NCI-H2196 treated with DMSO at 0.1 percent for 48 hours (cell line): ENCODE data around the gene APOBEC3C.
A peak's percentile ranks its signal among the peaks of the same experiment; 100 is the strongest.
"Not testable (repeated sequence)": the region's sequence is repeated elsewhere in the genome, so short reads cannot be mapped to it uniquely, and the experiment has no call there.

Experiments used
- DNase-seq: peaks from one replicate; lab custom pipeline; 2025; ENCODE audit not compliant: unreplicated experiment; lab: John Stamatoyannopoulos, UW

Gene APOBEC3C

DNA sequence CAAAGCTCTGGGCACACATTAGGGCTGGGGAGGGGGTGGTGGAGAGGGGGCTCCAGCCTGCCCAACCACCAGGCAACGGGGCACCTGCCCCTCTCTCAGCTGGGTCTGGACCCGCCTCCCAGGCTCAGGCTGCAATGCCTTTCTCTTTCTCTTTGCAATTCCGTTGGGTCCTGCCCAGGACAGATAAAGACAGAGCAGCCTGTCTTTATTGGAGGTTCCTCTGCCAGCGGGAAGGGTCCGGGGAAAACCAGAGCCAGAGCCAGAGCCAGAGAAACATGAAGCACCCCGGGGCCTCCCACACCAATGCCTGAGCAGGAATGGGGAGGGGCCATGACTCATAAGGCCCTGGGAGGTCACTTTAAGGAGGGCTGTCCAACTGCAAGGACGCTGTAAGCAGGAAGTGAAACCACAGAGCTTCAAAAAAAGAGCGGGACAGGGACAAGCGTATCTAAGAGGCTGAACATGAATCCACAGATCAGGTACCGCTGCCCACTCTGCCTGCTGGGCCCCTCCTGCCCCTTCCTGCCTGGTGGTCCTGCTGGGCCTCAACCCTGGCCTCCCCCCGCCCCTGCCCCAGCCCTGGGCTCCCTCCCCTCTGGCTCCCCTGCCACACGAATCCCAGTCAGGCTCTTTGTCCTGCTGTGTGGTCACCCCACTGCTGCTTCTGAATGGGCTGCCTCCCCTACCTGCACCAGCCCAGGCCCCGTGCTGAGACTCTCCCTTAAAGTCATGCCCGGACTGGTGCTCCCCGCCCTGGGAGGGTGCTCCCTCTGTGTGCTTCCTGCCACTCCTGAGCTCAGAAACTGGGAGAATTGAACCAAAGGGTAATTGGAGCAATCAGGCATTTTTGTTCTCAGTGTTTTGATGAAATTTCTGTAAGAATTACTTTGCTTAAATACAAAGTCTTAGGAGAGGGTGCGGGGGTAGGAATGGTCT is 31.8 kb upstream of the APOBEC3C start, which contains the start of gene APOBEC3B:
Gene APOBEC3B (plus strand): TSS at position 356 of the 936 bp plus-strand sequence. CDS start 107 bp downstream, at position 463.
- peak; percentile 72 for DNase-seq

DNA sequence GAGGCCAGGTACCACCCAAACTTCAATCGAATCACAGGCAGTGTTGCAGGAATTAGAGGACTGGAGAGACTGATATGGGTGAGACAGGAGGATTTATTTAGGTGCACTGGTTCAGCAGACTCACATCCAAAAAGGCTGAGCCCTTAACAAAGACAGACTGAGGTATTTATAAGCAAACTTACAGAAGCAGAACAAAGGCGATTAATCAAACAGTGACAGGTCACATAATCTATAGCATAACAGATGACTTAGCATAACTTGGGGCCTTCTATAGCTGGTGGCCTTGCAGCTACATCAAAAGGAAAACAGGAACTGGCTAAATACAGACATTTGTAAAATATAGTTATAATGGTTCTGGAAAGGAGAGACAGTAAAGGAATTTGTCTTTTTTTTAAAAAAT is 29.8 kb upstream of the APOBEC3C start:
- no peak for DNase-seq

DNA sequence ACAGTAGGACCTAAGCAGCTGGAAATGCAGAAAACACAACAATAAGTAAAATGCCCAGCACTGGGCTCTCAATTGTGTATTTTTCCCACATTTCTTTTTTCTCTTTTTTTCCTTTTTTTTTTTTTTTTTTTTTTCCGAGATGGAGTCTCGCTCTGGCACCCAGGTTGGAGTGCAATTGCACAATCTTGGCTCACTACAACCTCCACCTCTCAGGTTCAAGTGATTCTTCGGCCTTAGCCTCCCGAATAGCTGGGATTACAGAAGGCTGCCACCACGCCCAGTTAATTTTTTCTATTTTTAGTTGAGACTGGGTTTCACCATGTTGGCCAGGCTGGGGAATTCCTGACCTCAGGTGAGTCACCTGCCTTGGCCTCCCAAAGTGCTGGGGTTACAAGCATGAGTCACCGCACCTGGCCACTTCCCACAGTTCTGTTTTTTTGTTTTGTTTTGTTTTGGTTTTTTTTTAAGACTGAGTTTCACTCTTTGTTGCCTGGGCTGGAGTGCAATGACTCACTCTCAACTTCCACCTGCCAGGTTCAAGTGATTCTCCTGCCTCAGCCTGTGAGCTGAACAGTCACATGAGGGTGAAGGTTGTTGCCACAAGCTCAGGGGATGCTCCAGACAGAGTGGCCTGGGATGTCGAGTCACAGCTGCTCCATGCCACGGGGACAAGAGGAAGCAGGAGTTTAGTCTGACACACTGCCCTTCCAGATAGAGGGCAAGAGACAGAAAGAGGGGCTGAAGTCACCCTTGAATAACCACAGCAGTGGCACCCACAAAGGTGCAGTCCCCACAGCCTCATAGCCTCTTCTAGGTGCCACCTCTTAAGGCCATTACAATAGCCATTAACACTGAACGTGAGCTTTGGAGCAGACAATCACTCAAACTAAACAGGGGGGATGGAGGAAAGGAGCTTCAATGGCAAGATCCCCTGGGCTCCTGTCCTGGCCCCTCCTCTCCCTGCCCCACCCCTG is 29.0 kb upstream of the APOBEC3C start:
- peak; percentile 54 for DNase-seq

DNA sequence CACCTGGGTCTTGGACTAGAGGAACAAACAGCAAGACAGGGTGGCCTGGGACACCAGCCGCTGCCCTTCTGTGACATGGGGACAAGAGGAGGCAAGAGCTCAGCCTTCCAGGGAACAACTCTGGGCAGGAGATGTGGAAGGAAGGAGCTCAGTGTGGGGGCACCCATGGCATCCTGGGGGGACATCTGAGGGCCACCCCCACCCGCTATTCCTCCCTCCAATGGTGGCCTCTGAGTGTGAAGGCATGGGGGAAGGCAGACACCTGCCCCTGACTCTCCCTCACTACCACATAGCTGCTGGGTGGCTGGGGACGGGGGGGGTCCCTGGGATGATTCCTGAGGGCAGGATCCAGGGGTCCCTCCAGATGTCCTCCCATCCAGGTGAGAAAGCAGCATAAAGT is 27.4 kb upstream of the APOBEC3C start:
- DNase-seq, result no peak

DNA sequence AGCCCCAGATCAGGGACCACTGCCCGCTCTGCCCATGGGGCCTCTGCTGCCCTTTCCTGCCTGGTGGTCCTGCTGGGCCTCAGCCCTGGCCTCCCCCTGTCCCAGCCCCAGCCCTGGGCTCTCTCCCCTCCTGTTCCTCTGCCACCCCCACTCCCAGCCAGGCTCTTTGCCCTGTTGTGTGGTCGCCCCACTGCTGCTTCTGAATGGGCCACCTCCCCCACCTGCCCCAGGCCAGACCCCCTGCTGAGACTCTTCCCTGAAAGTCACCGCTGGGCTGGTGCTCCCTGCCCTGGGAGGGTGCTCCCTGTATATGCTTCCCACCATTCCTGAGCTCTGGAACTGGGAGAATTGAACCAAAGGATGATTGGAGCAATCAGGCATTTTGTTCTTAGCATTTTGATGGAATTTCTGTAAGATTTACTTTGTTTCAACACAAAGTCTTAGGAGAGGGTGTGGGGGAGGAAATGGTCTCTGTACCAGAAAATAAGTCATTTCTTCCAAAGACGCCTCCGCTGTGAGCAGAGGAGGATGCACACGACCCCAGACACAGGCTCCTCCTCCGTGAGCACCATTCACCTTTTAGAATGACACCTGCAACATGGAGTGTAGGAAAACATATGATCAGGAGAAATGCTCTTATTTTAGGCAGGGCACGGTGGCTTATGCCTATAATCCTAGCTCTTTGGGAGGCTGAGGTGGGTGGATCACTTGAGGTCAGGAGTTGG is 26.7 kb upstream of the APOBEC3C start:
- DNase-seq, result no peak

DNA sequence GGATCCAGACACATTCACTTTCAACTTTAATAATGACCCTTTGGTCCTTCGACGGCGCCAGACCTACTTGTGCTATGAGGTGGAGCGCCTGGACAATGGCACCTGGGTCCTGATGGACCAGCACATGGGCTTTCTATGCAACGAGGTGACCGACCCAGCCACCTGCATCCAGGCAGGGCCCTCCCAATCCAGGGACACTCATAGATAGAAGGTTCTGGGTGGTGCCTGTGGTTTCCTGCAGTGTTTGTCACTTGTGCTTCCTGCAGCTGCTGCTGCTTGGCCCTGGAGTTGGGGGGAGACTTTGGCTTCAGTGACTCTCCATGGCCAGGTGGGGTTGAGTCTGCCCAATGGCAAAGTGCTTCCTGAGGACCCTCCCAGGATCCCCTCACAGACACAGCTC is 24.6 kb upstream of the APOBEC3C start:
- DNase-seq, result no peak

DNA sequence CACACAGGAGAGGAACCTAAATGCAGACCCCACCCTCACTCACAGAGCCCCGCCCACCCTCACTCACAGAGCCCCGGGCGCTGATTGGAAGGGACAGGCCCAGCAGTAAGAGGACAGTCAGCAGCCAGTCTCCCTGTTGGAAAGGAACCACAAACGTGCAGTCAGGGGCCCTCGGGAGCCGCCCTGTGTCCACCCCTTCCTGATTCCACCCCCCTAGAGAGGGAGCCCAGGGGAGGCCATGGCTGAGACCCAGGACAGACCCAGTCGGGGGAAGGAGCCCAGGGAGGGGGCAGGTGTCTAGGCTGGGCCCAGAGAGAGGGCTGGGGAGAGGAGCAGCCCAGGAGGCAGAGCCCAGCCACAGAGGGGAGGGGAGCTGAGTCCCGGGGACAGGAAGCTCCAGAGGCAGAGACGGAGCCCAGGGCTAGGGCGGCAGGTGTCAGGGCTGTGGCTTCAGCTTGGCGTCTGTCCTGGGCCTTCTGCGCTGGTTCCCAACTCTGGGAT is 21.1 kb upstream of the APOBEC3C start:
- peak; percentile 26 for DNase-seq

DNA sequence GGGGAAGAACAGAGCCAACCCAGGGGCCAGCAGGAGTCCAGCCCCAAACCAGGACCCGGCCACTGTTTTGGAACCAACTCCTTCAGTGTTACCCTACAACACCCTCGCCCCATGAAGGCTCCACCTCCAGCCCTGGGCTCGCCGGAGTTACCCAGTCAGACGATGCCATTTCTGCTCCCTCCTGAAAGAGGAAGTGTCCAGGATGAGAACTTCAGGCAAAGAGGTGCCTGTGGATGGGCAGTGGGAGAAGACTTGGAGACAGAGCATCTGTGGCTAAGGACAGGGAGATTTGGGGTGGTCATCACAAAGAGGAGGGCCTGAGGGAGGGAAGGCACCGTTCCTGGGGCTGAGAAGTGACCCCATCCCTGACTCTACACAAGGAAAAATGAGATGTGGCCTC is 18.0 kb upstream of the APOBEC3C start:
- DNase-seq, result no peak

DNA sequence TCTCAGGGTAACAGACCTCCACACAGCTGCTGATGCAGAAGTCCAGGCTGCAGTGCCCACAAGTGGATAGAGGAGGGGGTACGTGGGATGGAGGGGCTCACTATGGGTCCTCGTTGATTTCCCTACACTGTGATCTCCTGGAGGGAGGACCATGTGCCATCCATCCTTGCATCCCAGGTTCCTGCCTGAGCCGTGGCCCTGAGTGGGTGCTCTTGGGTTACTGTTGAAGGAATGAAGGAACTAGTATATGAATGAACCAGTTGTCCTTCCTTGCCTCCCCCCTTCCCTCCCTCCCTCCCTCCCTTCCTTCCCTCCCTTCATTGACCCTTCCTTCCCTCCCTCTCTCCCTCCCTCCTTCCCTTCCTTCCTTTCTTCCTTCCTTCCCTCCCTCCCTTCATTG is 16.5 kb upstream of the APOBEC3C start:
- no peak for DNase-seq

DNA sequence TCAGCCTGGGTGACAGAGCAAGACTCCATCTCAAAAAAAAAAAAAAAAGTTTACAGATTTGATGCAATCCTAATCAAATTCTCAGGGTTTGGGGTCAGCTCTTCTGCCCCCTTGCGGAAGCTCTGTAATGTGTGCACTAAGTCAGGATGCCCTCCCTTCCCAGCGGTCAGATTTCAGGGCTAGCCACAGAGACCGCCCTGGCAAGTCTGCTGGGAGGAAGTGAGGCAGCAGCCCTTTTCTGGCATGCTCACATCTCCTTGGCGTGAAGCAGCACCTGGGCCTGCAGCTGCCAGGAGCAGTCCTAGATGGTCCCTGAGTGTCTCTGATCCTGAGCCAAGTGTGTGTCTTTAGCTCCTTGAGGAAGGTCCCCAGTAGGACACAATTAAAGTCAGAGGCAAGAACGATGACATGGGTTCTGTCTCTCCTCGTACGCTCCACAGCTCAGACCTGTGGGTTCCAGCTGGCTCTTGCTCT is 10.9 kb upstream of the APOBEC3C start:
- DNase-seq, result peak; percentile 67

DNA sequence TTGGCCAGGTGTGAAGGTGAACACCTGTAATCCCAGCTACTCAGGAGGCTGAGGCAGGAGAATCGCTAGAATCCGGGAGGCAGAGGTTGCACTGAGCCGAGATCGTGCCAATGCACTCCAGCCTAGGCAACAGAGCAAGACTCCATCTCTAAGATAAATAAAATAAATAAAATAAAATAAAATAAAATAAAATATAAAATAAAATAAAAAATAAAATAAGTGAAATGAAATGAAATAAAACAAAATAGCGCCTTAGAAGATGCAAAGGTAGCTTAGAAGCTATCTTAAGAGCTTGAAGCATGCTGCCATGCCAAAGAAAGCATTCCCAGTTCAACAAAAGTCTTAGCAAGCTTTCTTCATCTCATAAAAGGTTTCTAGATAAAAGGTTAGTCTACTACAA is 6.9 kb upstream of the APOBEC3C start:
- no peak for DNase-seq

DNA sequence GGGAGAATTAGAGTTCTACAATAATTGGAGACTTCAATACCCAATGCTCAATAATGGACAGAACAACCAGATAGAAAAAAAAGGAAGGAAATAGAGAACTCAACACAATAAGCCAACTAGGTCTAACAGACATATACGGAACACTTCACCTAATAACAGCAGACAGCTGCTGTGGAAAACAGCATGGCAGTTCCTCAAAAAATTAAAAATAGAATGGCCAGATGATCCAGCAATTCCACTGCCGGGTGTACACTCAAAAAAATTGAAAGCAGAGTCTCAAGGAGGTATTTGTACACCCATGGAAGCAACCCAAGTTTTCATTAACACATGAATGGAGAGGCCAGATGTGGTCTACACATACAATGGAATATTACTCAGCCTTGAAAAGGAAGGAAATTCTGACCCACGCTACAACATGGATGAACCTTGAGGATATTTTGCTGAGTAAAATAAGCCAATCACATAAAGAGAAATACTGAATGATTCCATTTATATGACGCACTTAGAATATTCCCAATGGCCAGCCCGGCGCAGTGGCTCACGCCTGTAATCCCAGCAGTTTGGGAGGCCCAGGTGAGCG is 5.7 kb upstream of the APOBEC3C start:
- DNase-seq, result not testable (repeated sequence)

DNA sequence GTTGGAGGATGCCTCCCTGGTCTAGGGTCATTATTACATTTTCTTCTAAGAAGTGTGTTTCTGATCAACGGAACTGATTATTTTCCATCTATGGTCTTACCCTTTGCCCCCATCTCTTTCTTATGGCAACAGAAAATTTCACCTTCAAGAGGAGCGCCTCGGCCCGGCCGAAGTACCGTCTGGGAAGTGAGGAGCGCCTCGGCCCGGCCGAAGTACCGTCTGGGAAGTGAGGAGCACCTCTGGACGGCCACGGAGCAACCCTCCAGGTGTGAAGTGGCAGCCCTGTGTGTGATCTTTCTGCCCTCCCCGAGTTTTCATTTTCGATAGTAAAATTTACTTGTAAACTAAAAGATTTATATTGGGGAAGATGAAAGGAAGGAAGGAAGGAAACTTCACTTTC is 3.1 kb upstream of the APOBEC3C start:
- DNase-seq, result no peak

DNA sequence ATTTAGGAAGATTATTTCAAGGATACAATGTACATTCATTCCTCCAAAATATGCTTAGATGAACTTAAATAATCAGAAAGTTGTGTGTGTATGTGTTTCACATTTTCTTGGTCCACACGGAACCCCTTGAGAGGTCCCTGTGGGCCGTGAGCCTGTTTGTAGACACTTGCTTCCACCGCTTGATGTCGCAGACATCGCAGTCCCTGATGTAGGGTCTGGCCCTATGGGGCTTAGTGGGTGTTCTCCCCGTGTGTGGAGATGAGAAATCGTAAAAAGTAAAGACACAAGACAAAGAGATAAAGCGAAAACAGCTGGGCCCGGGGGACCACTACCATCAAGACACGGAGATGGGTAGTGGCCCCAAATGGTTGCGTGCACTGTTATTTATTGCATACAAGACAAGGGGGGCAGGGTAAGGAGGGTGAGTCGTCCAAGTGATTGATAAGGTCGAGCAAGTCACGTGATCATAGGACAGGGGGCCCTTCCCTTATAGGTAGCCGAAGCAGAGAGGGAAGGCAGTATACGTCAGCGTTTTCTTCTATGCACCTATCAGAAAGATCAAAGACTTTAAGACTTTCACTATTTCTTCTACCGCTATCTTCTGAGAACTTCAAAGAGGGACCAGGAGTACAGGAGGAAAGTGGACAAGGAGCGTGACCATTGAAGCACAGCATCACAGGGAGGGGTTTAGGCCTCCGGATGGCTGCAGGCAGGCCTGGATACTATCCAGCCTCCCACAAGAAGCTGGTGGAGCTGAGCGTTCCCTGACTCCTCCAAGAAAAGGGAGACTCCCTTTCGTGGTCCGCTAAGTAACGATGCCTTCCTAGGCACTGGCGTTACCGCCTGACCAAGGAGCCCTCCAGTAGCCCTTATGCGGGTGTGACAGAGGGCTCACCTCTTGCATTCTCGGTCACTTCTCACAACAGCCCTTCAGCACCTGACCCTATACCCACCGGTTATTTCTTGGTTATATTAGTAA is 1.2 kb upstream of the APOBEC3C start:
- no peak for DNase-seq

DNA sequence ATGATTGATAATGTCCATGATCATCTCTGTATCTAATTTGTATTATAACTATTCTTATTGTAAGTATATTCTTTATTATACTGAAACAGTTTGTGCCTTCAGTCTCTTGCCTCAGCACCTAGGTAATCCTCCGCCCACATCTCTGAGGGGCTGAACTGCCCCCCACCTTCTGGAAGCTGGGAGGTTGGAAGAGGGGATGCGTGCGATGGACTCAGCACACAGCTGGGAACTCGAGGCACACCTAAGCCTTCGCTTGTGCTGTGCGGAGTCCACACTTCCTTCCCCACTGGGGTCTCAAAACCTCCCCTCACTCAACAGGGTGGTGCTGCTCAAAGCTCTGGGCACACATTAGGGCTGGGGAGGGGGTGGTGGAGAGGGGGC is 506 bp upstream of the APOBEC3C start:
- not testable (repeated sequence) for DNase-seq

DNA sequence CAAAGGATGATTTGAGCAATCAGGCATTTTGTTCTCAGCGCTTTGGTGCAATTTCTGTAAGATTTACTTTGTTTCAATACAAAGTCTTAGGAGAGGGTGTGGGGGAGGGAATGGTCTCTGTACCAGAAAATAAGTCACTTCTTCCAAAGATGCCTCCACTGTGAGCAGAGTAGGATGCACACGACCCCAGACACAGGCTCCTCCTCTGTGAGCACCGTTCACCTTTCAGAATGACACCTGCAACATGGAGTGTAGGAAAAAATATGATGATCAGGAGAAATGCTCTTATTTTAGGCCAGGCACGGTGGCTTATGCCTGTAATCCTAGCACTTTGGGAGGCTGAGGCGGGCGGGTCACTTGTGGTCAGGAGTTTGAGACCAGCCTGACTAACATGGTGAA is 665 bp downstream of the APOBEC3C start:
- not testable (repeated sequence) for DNase-seq

DNA sequence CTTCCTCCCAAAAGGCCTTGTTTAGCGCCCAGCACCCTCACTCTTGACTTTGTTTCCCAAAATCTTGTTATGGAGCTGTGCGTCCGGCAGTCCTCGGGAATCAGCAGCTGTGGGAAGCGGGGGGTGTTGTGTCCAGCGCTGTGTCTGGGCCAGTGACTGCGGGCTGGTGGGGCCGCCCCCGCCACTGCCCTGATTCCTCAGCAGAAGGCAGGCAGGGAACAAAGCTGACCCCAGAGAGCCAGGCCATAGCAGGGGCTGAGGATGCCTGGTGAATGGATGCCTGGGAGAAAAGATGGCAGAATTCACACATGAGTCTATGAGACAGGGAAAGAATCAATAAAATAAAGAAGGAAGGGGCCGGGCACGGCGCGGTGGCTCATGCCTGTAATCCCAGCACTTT is 2.5 kb downstream of the APOBEC3C start:
- DNase-seq, result no peak

DNA sequence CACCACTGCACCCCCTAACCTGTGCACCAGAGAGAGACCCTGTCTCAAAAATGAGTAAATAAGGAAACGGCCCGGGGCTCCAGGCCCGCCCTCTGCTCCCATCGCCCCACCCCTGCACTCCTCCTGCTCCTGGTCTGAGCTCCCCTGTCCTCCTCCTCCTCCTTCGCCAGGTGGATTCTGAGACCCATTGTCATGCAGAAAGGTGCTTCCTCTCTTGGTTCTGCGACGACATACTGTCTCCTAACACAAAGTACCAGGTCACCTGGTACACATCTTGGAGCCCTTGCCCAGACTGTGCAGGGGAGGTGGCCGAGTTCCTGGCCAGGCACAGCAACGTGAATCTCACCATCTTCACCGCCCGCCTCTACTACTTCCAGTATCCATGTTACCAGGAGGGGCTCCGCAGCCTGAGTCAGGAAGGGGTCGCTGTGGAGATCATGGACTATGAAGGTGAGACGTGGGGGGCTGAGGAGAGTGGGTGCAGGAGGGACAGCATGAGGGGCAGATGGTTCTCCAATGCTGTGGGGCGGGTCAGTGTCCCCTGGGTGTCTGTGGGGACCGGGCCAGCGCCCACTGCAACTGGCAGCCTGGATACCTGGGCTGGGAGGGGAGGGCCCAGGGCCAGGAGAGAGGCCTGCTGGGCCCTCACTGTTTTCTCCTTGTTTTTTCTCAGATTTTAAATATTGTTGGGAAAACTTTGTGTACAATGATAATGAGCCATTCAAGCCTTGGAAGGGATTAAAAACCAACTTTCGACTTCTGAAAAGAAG is 3.7 kb downstream of the APOBEC3C start:
- no peak for DNase-seq
